ENCODE data around the gene PTH2.

DNA sequence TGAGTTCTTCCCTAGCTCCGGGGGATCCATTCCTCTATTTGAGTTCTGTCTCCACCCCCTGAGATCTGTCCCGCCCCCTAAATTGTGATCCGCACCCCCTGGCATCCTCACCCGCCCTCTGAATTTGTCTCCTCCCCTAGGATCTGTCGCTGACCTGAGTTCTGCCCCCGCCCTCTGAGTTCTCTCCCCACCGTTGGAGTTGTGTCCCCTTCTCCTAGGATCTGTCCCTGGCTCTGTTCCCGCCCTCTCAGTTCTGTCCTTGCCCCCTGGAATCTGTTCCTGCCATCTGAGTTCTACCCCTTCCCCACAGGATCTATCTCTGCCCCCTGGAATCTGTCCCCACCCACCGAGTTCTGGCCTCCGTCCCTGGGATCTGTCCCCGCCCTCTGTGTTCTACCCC is 19.1 kb upstream of the PTH2 start:
- TF ChIP-seq, protein P1, sequence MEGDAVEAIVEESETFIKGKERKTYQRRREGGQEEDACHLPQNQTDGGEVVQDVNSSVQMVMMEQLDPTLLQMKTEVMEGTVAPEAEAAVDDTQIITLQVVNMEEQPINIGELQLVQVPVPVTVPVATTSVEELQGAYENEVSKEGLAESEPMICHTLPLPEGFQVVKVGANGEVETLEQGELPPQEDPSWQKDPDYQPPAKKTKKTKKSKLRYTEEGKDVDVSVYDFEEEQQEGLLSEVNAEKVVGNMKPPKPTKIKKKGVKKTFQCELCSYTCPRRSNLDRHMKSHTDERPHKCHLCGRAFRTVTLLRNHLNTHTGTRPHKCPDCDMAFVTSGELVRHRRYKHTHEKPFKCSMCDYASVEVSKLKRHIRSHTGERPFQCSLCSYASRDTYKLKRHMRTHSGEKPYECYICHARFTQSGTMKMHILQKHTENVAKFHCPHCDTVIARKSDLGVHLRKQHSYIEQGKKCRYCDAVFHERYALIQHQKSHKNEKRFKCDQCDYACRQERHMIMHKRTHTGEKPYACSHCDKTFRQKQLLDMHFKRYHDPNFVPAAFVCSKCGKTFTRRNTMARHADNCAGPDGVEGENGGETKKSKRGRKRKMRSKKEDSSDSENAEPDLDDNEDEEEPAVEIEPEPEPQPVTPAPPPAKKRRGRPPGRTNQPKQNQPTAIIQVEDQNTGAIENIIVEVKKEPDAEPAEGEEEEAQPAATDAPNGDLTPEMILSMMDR (conservative IDR thresholded peaks at IDR 0.05), result no peak
- no peak for TF ChIP-seq EZH2 (IDR thresholded peaks at IDR 0.05; ENCODE audit: low read depth)
